ENCODE data around the gene NHSL1. TPM values are rescaled to one million over a fixed set of nuclear protein-coding genes. Genes with fewer than 3 reads are reported as not detected.

Gene NHSL1
- total and polyA plus RNA-seq, 2 donors (not counting 3 experiments of a cell fraction or from before 2014, with no cell fraction given): 24.8 to 55.0 TPM

GRCh38 chr6:138517635-138518034, 18.3 kb upstream of the NHSL1 start:
- no peak overlapping the region for H3K27ac ChIP-seq (ENCODE audit: insufficient read depth, low read depth, low read length)
- ChIA-PET POLR2A (no interaction called here), CTCF (interaction anchor here (0.6 to 2.6 kb wide), 19 partner anchors 9 to 517 kb away, joined by 3 to 22 read pairs (median 4); no protein-coding TSS in a partner anchor)
- no peak overlapping the region for H2AFZ ChIP-seq (ENCODE audit: low read depth, low read length)
- peaks cover 76% of the 10 kb centered on the region for H3K79me2 ChIP-seq (ENCODE audit: control insufficient read depth, insufficient read depth, low read length)
- intact Hi-C loops (cut with micrococcal nuclease) (loop anchor here (1.0 to 2.0 kb wide), 2 partner anchors 88 to 401 kb away; no protein-coding TSS in a partner anchor), dilution Hi-C loops (cut with MboI; ENCODE audit: extremely low pct_ligation_motif_present, low sequenced_read_pairs) (no loop called here)
- no peak overlapping the region for H3K9ac ChIP-seq (replicated peaks; ENCODE audit: extremely low read depth, insufficient read depth, low read length)
- BruUV-seq (replicated peaks): no TSS peak
- H3K9me1 ChIP-seq (replicated peaks; ENCODE audit: control insufficient read depth, extremely low read depth, insufficient read depth, low read length): no peaks in the 10 kb centered on the region
- no peak for TF ChIP-seq EZH2 (IDR thresholded peaks at IDR 0.05; ENCODE audit: borderline replicate concordance, low read depth, low read length, severe bottlenecking)
- TF ChIP-seq CTCF (IDR thresholded peaks at IDR 0.05; ENCODE audit: extremely low read depth in 1 of 2, insufficient read depth in 1 of 2, low read depth in 1 of 2, low read length in 2 of 2): peak; percentile 67 to 77
- H3K36me3 ChIP-seq (ENCODE audit: control insufficient read depth in 2 of 2, extremely low read depth in 1 of 2, insufficient read depth in 2 of 2, low read length in 2 of 2): peaks cover 0 to 5% of the 10 kb centered on the region in 2 experiments
- H4K20me1 ChIP-seq (replicated peaks; ENCODE audit: control insufficient read depth, extremely low read depth, insufficient read depth, low read length): peaks cover 2% of the 10 kb centered on the region
- H3K27me3 ChIP-seq (ENCODE audit: control insufficient read depth in 2 of 2, insufficient read depth in 2 of 2, low read length in 2 of 2): no peaks in the 10 kb centered on the region
- DNase-seq (ENCODE audit: low read depth, low spot score) (peak; percentile 35), FAIRE-seq (peak; percentile 93)
- no peak overlapping the region for H3K4me2 ChIP-seq (ENCODE audit: insufficient read depth, low read length)
- H3K4me1 ChIP-seq (ENCODE audit: control insufficient read depth, extremely low read depth, insufficient read depth, low read length): peaks cover 12% of the 10 kb centered on the region
- H3K4me3 ChIP-seq (replicated peaks in 1 of 3; ENCODE audit: insufficient read depth in 1 of 3, low read depth in 1 of 3, low read length in 3 of 3): no peak overlapping the region
- H3K9me3 ChIP-seq (replicated peaks; ENCODE audit: control insufficient read depth, insufficient read depth, low read length): no peaks in the 10 kb centered on the region

GRCh38 chr6:138515657-138516248, 16.5 kb upstream of the NHSL1 start:
- Histone ChIP-seq H3K36me3 (ENCODE audit: control insufficient read depth in 2 of 2, extremely low read depth in 1 of 2, insufficient read depth in 2 of 2, low read length in 2 of 2) (peaks cover 0 to 5% of the 10 kb centered on the region in 2 experiments), H3K79me2 (ENCODE audit: control insufficient read depth, insufficient read depth, low read length) (peaks cover 78% of the 10 kb centered on the region), H3K27ac (ENCODE audit: insufficient read depth, low read depth, low read length) (no peak overlapping the region), H3K9ac (replicated peaks; ENCODE audit: extremely low read depth, insufficient read depth, low read length) (no peak overlapping the region), H3K27me3 (ENCODE audit: control insufficient read depth in 2 of 2, insufficient read depth in 2 of 2, low read length in 2 of 2) (no peaks in the 10 kb centered on the region), H3K9me1 (replicated peaks; ENCODE audit: control insufficient read depth, extremely low read depth, insufficient read depth, low read length) (no peaks in the 10 kb centered on the region), H2AFZ (ENCODE audit: low read depth, low read length) (no peak overlapping the region), H3K4me3 (replicated peaks in 1 of 3; ENCODE audit: insufficient read depth in 1 of 3, low read depth in 1 of 3, low read length in 3 of 3) (no peak overlapping the region), H4K20me1 (replicated peaks; ENCODE audit: control insufficient read depth, extremely low read depth, insufficient read depth, low read length) (peaks cover 5% of the 10 kb centered on the region), H3K9me3 (replicated peaks; ENCODE audit: control insufficient read depth, insufficient read depth, low read length) (no peaks in the 10 kb centered on the region), H3K4me2 (ENCODE audit: insufficient read depth, low read length) (no peak overlapping the region), H3K4me1 (ENCODE audit: control insufficient read depth, extremely low read depth, insufficient read depth, low read length) (no peaks in the 10 kb centered on the region)
- ChIA-PET POLR2A (no interaction called here), CTCF (interaction anchor here (2.0 kb wide), 1 partner anchor 86 kb away, joined by 4 read pairs; no protein-coding TSS in a partner anchor)
- intact Hi-C loops (cut with micrococcal nuclease) (loop anchor here (2.0 kb wide), 1 partner anchor 399 kb away; no protein-coding TSS in a partner anchor), dilution Hi-C loops (cut with MboI; ENCODE audit: extremely low pct_ligation_motif_present, low sequenced_read_pairs) (no loop called here)
- no TSS peak for BruUV-seq (replicated peaks)
- no peak for TF ChIP-seq MYC (IDR thresholded peaks at IDR 0.05; ENCODE audit: low read depth, low read length)
- TF ChIP-seq POLR2A (IDR thresholded peaks at IDR 0.05; ENCODE audit: low read depth, low read length): no peak
- TF ChIP-seq POLR2AphosphoS5 (IDR thresholded peaks at IDR 0.05; ENCODE audit: insufficient read depth, low read depth, low read length): no peak
- TF ChIP-seq EZH2 (IDR thresholded peaks at IDR 0.05; ENCODE audit: borderline replicate concordance, low read depth, low read length, severe bottlenecking): no peak
- no peak for TF ChIP-seq FOS (IDR thresholded peaks at IDR 0.05; ENCODE audit: borderline replicate concordance, insufficient read depth, low read length)
- TF ChIP-seq MAX (IDR thresholded peaks at IDR 0.05; ENCODE audit: insufficient read depth, insufficient read length): no peak
- no peak for TF ChIP-seq CTCF (IDR thresholded peaks at IDR 0.05; ENCODE audit: extremely low read depth in 1 of 2, insufficient read depth in 1 of 2, low read depth in 1 of 2, low read length in 2 of 2)
- TF ChIP-seq JUN (IDR thresholded peaks at IDR 0.05; ENCODE audit: borderline replicate concordance, insufficient read depth, insufficient read length, low read depth): no peak
- no peak for TF ChIP-seq GATA2 (IDR thresholded peaks at IDR 0.05; ENCODE audit: insufficient read depth, insufficient read length, low read depth, low read length)
- FAIRE-seq (no peak), DNase-seq (ENCODE audit: low read depth, low spot score) (no peak)

Data from endothelial cell of umbilical vein (primary cell).